GM21367 (cell line): ENCODE measurements around the gene SCN11A.

Experiments used
- ATAC-seq: cut with Tn5 transposase; IDR thresholded peaks from one replicate; pipeline ENCODE4 v1.9.1; 2021; ENCODE audit not compliant: unreplicated experiment

The SCN11A gene

DNA sequence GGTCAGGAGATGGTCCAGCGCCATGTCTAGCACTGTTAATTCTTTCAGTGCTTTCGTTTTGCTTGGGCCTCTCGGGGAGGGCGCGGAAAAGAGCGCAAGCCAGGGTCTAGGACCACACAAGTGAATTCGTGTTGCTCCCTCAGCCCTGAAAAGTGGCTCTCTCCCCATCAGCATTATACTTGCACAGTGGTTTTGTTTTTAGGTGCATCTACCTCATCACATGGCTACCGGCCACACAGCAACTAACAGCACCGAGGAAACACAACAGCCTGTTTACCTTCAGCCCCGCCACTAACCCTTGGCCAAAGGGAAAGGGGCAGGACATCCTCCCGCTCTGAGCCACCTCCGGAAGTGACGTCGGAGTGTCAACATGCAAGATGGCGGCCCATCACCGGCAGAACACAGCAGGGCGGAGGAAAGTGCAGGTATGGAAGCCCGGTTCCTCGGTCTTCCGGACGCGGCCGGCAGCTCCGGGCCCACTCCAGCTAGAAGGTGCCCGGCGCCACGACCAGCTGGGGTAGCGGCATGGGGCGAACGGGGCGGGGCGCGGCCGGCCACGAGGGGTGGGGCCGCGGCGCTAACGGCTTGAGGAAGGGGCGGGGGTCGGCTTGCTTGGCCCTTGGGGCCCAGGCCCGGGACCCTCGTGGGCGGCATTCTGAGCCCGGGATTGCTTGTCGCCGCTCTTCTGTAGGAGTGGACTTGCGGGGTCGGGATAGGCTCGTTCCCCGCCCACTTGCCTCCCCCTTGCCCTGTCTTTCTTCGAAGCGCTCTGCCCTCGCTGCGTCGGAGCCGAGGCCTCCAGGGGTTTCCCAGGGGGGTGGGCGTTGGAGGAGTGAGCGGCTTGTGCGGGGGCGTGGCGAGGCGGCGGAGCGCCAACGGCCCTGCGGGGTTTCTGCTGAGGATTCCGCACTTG is at the start of gene SCN11A, which contains the start of gene WDR48:
Gene SCN11A, minus strand, starts transcription at position 296 of the 913 bp plus-strand sequence. CDS start 101,582 bp downstream, outside the sequence.
Gene WDR48, plus strand, starts transcription at position 368 of the 913 bp plus-strand sequence. Its CDS starts 10 bp downstream, at position 378.
- peak; percentile 96 for ATAC-seq

GRCh38 chr3:39101022-39101689 is 49.4 kb upstream of the SCN11A start:
- peak; percentile 59 for ATAC-seq

DNA sequence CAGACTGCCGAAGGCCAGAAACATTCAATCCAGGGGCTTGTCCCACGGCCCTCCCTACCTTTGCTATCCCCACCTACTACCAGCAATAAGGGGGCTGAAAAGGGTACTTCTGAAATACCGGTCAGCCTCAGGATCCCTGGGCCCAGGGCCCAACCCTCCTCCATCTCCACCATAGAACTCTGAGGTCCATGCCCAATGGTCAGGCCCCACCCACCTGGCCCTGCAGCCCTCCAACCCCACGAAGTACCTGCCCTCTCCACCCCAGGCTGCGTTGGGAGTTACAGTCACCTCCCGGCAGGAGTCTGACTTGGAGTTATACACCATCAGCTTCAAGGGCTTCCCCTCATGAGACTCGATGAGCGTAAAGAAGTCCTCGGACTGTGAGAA is 48.7 kb upstream of the SCN11A start:
- ATAC-seq, result no peak

DNA sequence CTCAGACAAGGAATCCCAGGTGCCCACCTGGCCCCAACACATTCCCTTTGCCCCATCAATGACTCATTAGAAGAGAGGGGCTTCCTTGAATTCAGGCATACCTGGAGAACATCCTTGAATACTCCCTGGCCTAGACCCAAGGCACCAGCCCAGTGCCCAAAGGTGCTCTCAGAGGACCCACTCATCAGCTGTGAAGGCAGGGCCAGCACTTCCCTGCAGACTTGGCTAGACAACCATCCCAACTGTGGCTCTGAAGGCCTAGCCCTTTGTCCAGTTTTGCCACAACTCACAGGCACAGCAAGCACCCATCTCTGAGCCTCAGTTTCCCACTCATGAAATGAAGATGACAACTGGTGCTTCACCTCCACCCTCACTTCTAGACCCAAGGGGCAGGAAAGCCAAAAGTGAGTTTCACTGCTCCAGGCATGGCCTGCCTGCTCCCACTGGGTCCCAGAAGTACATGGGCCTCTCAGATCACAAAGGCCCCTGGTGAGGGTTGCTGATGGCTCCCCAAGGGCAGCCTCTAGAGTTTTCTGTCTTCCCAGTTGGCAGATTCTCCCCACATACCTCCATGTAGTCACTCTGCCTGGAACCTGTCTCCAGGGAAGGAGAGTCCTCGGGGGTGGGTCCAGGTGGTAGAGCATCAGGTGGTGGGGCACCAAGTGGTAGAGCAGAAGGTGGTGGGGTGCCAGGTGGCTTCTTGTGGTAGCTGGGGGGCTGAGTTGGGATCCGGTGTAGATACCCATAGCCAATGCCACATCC is 48.2 kb upstream of the SCN11A start:
- ATAC-seq, result no peak

DNA sequence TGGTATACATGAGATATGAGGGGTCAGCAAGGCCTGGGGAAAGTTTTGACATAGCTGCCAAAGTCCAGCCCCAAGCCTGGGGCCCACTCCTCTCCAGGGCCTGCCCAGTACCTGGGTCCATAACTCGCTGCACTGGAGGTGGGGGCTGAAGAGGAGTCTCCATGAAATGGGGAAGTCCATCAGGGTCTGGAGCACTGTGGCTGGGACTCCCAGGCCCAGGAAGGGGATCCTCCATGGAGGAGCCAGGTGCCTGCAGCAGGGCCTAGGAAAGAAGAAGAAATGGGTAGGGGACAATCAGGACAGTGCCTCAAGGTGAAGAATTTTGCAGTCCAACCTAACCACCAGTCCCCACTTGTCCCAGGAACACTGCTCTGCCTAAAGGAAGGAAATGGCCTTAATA is 47.5 kb upstream of the SCN11A start:
- no peak for ATAC-seq

- no peak for ATAC-seq
Observed at GRCh38 chr3:39098473-39099000, 46.8 kb upstream of the SCN11A start.

DNA sequence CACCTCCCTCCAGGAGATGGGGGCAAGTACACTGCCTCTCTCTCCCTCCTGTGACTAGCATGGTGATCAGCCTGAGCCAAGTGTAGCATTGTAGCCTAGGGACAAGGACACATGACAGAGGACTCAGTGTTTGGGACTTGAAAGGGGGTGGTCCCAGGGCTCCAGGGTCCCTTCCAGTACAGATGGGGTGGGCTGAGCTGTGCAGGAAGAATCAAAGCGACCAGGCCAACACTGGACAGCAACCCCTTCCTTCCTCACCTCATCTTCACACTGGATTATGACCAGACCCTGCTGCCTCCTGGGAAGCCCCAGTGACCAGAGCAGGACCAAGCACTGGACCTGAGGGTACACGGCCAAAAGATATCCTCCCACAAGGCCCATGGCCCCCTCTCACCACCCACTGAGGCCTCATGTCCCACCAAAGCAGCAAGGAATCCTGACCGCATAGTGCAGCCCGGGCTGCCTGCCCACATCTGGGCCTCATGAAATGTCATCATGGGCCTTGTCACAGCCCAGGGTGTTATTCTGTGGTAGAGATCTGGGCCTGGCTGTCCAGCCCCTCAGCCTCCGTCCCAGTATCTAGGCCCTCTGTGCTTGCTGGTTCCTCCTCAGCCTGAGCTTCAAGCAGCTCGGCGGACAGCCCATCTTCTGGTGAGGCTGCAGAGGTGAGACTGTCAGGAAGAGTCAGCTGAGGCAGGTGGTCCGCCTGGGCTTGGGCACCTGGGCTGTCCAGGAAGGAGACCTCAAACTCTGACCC is 46.1 kb upstream of the SCN11A start:
- no peak for ATAC-seq

- no peak for ATAC-seq
Observed at GRCh38 chr3:39096775-39097174, 45.0 kb upstream of the SCN11A start.

DNA sequence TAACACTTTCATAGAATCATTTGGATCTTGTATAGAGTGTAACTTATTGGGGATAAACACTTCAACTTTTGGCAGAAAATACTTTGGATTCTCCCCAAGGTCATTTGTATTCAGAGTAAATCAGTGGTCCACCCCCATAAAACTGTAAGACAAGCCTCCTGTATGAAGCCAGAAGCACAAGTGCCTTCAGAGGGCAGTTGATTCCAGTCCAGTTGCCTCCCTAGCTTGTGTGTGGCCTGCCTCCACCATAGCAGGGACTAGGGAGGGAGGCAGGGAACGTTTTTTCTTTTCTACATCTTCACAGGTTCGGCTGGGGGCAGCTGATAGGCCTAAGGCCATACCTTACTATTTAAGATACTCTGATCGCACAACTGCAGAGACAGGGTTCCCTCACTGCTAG is 44.0 kb upstream of the SCN11A start:
- no peak for ATAC-seq

GRCh38 chr3:39094851-39095677 is 43.3 kb upstream of the SCN11A start:
- no peak for ATAC-seq

- ATAC-seq, result no peak
Observed at GRCh38 chr3:39090922-39091321, 39.2 kb upstream of the SCN11A start.

DNA sequence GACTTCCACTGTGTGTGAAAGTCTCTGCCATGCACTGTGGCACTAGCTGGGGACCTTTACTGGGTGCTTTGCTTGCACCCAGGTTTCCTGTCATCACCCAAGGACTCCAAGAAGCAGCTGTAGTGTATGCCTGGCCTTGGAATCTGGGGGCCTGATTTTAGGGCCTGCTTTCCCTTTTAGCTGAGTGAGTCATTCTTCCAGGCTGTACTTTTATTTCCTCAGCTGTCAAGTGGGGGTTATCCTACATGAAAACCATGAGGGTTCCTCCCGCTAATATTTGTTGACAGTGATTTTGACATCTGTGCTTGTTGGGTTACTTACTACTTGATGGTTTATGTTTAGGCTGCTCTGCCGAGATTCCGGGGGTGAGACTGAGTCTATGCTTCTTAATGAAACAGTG is 37.1 kb upstream of the SCN11A start:
- no peak for ATAC-seq

GRCh38 chr3:39088456-39088855 is 36.7 kb upstream of the SCN11A start:
- no peak for ATAC-seq

- peak; percentile 73 for ATAC-seq
Observed at GRCh38 chr3:39086144-39086543, 34.4 kb upstream of the SCN11A start.

- ATAC-seq, result no peak
Observed at GRCh38 chr3:39082666-39083313, 31.0 kb upstream of the SCN11A start.

DNA sequence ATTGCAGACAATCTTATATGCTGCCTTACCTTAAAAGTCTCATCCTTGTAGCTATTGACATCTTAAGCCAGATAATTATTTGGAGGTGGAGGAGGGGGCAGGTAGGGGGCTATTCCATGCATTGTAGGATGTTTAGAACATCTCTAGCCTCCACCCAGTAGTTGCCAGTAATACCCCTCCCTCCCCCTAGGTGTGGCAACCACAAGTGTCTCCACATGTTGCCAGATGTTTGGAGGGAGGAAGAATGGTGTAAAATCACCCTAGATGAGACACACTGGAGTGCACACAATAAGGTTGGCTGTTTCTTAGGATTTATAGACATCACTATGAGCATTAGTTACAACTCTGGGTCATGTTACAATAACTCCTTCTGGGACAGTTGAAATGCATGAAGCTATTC is 28.3 kb upstream of the SCN11A start:
- ATAC-seq, result no peak

GRCh38 chr3:39079530-39079929 is 27.8 kb upstream of the SCN11A start:
- ATAC-seq, result no peak

DNA sequence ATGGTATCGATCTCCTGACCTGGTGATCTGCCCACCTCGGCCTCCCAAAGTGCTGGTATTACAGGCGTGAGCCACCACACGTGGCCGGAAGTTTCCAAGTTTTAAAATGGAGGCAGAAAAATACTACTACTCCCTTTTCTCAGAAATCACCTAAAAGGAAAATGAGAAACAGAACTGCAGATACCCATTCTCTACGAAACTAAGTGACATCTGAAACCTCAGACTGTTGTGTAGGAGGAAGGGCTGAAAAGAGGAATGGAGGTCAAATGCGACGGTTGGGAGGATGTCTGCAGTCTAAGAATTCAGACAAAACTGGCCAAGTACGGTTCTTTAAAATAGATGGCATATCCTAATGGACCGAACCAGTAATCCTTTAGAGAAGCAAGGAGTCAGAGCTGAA is 24.2 kb upstream of the SCN11A start:
- ATAC-seq, result no peak

DNA sequence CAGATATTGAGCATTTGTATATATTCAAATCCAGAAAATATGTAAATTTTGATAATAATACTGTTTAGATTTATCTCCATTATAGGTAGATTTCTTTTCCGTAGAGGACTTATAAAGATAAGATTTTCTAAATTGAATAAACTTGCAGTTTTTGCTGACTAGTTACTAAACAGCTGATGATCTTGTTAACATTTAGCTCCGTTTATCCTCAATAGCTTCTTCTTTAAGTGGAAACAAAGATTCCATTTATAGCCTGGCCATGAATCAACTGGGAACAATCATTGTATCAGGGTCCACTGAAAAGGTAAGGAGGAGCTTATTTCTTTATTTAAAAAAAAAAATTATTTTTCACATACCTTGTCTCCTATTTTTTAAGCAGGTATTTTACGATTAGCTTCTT is 16.8 kb upstream of the SCN11A start:
- no peak for ATAC-seq
